Measurements from ENCODE around the gene PPP1R26.
"Not testable (repeated sequence)": the region's sequence is repeated elsewhere in the genome, so short reads cannot be mapped to it uniquely, and the experiment has no call there.

PPP1R26 gene

DNA sequence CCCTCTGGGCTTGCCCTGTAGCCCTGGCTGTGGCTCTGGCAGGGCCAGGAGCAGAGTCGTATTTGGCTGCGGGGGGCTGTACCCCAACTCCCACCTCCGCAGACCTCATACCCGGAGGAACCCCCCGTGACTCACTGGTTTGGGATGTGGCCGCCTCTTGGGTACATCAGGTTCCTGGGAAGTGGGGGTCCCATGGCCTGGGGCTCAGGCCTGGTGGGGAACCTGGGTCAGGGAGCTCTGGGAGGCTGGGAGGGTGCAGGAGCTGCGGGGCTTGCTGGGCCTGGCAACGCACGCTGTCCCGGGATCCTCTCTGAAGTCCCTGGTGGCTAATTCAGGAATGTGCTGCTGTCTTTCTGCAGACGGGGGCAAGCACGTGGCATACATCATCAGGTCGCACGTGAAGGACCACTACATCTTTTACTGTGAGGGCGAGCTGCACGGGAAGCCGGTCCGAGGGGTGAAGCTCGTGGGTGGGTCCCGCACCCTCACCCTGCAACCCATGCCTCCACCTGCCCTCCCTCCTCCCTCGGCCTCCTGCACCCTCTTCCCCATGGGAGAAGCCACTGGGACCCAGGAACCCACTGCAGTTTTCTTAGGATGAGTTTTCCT lies 44.0 kb downstream of the PPP1R26 start:
- POLR2A ChIA-PET: no interaction called here
- no peak for DNase-seq (ENCODE audit: extremely low spot score)
- CTCF ChIA-PET: no interaction called here
- TF ChIP-seq, protein P1, sequence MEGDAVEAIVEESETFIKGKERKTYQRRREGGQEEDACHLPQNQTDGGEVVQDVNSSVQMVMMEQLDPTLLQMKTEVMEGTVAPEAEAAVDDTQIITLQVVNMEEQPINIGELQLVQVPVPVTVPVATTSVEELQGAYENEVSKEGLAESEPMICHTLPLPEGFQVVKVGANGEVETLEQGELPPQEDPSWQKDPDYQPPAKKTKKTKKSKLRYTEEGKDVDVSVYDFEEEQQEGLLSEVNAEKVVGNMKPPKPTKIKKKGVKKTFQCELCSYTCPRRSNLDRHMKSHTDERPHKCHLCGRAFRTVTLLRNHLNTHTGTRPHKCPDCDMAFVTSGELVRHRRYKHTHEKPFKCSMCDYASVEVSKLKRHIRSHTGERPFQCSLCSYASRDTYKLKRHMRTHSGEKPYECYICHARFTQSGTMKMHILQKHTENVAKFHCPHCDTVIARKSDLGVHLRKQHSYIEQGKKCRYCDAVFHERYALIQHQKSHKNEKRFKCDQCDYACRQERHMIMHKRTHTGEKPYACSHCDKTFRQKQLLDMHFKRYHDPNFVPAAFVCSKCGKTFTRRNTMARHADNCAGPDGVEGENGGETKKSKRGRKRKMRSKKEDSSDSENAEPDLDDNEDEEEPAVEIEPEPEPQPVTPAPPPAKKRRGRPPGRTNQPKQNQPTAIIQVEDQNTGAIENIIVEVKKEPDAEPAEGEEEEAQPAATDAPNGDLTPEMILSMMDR (IDR thresholded peaks at IDR 0.05; ENCODE audit: control extremely low read depth, extremely low read depth, low read depth, missing control alignments): no peak

DNA sequence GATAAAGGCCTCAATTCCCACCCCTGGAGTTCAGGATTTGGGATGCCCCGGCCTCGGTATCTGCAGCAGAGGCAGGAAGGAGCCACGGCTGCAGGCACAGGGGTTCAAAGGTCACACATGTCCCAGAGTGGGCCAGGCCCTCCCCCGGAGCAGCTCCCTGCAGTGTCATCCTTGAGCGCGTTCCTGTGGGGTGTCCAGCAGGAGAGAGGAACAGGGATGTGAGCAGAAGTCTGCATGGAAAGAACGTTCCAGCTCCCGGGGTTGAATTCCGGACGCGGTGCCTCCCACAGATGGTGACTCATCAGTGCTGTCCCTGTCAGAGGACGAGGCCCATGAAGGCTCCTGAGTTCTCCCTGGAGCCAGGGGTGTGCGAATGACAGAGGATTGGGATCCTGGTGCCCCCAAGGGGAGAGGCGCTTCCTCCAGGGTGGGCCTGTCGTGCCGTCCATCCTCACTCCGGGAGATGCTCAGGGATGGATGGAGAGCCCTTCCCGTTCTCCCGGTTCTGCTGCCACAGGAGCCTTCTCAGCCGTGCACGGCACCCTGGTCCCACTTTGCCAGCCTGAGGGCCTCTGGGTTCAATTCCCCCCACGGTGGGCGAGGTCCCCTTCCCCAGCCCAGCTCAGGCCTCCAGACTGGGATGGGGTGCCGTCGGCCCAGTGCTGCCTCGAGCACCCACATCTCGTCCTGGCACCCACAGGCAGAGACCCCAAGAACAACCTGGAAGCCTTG lies 44.7 kb downstream of the PPP1R26 start:
- TF ChIP-seq, protein P1 (IDR thresholded peaks at IDR 0.05; ENCODE audit: control extremely low read depth, extremely low read depth, low read depth, missing control alignments): no peak
- ChIA-PET POLR2A (no interaction called here), CTCF (no interaction called here)
- no peak for DNase-seq (ENCODE audit: extremely low spot score)

DNA sequence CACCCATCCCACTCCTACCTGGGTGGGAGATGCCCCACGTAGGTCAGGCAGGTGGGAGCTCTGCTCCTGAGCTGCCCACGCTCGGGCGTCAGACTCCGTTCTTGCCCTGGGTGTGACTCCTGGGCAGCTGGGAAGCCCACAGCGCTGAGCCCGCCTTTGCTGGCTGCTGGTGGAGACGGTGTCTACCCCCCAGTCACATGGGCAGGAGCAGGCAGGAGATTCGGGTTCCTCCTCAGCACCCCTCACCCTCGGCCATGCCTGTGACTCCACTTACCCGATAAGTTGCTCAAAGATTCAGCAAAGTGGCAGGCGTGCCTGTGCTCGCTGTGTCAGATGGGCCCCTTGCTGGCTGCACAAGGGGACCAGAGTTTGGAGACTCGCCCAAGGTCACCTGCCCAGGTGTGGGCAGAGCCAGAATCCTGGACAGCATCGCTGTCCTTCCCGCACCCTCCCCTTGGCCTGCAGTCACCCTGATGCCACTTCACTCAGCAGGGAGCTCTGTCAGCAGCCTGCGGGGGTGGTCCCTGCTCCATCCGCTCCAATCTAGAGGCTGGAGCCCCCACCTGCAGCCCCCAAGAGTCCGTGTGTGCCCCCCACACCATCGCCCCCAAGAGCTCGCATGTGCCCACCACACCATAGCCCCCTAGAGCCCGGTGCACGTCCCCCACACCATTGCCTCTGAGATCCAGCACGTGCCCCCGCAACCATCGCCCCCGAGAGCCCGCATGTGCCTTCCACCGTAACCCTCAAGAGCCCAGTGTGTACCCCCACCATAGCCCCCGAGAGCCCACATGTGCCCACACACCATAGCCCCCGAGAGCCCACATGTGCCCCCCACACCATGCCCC lies 45.9 kb downstream of the PPP1R26 start:
- POLR2A ChIA-PET: no interaction called here
- no peak for DNase-seq (ENCODE audit: extremely low spot score)
- CTCF ChIA-PET: no interaction called here
- TF ChIP-seq, protein P1 (IDR thresholded peaks at IDR 0.05; ENCODE audit: control extremely low read depth, extremely low read depth, low read depth, missing control alignments): no peak

DNA sequence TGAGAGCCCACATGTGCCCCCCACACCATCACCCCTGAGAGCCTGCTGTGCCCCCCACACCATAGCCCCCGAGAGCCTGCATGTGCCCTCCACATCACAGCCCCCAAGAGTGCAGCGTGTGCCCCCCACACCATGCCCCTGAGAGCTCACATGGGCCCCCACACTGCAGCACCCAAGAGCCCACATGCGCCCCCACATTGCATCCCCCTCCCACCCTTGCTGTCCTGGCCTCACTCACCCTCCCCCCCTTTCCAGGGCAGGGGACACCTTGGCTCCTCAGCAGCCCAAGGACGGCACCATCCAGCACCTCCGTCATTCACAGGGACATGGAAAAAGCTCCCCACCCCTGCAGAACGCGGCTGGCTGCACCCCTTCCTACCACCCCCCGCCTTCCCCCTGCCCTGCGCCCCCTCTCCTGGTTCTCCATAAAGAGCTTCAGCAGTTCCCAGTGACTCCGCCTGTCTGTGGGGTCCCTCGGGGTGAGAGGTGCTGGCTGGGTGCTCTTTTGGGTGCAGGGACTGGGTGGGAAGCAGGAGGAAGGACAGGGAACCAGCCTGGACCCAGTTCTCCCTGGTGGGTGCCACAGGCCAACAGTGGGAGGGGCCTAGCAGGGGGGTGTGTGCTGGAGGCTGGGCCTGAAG lies 46.6 kb downstream of the PPP1R26 start:
- ChIA-PET POLR2A (no interaction called here), CTCF (no interaction called here)
- no peak for DNase-seq (ENCODE audit: extremely low spot score)
- TF ChIP-seq, protein P1 (IDR thresholded peaks at IDR 0.05; ENCODE audit: control extremely low read depth, extremely low read depth, low read depth, missing control alignments): no peak

DNA sequence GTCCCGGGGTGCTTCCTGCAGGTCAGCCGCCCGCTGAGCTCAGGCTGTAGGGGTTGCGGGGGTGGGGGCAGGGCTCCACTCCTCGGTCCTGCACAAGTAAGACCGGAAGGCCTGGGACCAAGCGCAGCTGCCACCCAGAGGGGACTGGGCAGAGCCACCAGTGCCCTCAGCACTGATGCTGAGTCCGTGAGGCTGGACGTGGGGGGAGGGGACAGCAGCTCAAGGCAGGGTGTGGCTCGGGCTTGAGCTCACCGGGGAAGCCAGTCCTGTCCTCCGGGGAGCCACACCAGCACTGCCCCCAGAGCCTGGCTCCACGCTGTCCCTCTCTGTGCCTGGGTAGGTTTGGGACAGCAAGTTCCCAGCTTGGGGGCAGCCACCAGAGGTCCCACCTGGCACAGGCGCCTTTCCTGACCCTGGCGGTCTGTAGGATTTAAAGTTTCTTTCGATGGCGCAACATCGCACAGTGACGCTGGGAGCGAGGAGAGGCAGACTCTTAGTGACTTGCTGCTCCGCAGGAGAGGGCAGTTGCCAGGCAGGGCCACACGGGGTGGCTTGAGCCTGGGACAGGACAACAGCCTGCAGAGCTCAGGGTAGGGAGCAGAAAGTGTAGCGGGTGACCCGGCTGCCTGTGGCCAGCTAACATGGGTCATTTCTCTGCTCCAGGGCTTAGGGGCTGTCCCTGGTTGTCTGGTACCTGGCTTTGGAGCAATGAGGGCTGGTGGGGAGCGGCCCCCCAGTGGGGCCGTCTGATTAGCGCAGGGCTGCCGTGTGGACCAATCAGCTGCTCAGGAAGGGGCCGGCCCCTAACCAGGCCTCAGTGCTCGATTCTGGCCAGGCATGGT lies 47.4 kb downstream of the PPP1R26 start:
- CTCF ChIA-PET: no interaction called here
- POLR2A ChIA-PET: no interaction called here
- TF ChIP-seq, protein P1 (IDR thresholded peaks at IDR 0.05; ENCODE audit: control extremely low read depth, extremely low read depth, low read depth, missing control alignments): no peak
- DNase-seq (ENCODE audit: extremely low spot score): no peak

DNA sequence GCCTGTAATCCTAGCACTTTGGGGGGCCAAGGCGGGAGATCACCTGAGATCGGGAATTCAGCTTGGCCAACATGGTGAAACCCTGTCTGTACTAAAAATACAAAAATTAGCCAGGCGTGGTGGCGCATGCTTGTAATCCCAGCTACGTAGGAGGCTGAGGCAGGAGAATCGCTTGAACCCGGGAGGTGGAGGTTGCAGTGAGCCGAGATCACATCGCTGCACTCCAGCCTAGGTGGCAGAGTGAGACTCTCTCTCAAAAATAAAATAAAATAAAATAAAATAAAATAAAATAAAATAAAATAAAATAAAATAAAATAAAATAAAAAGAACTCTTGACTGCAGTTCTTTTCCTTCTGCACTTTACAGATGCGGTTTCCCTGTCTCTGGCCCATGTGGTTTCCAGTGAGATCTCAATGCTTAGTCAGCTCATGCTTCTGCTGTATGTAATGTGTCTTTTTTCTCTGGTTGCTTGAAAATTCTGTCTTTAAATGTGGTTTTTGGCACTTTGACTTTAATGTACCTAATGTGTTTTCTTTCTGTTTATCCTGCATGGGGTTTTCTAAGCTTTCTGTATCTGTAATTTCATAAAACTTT lies 49.4 kb downstream of the PPP1R26 start:
- CTCF ChIA-PET; POLR2A ChIA-PET; DNase-seq (ENCODE audit: extremely low spot score): not testable (repeated sequence)
